ENCODE measurements around the gene SEMA5A.

Gene SEMA5A

DNA sequence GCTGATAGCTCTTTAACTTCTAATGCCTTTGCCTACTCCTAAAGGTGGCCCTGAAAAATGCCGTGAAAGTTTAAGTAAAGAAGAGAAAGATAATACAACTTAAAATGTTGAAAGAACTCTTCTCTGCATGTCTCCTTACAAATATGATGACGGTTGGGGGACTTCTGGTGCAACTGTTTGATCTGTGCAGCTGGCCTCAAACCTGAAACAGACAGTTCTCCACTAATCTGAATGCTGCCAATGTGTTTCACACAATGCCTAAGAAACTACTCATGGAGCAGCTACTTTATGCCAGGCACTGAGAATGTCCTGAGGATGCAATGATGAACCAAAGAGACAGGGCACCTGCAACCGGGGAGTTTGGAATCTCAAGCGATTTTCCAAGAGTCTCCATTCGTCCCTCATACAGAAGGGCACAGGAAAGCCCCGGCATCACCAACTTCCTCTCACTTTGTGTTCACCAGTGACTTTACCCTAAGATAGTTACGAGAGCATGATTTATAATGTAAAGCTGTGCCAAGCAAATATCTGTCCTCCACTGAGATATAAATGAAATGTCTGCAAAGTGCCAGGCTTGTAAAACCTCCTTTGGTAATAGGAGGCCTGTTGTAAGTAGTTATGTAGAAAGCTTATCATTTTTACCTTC, 455.4 kb downstream of the SEMA5A start:
- DNase-seq: no peak

DNA sequence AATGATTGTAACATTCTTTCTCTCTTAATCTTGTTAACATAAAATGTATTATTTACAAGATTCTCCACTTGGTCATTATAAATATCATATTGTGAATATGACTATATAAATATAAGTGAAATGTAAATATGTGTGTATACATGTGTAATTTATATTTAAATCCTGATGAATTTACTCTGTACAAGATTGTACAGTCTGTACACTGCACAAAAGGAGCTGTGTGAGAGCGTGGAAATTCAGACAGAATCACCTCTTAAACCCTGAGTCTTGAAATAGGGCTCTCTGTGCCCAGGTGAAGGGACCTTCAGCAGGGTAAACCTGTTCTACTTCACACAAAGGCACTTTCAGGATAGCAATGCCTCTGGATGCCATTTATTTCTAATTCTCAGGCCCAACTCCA, 456.0 kb downstream of the SEMA5A start:
- DNase-seq: no peak

DNA sequence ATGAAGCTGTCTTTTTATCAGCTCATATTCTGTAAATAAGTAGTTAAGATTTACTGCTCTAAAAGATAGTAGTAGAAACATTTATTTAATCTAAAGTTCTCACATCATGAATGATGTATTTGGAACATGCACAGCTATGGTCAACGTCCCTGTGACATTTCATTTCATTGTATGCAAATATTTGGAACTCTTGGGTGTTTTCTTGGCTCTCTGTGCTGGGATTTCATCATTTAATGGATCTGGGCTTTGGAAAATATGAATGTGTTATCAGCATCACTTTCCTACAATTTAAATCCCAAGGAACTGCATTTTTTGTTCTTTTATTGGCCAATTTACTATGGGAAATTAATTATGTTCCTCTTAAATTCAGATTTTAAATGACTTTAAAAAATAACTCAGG, 462.9 kb downstream of the SEMA5A start:
- no peak for DNase-seq

DNA sequence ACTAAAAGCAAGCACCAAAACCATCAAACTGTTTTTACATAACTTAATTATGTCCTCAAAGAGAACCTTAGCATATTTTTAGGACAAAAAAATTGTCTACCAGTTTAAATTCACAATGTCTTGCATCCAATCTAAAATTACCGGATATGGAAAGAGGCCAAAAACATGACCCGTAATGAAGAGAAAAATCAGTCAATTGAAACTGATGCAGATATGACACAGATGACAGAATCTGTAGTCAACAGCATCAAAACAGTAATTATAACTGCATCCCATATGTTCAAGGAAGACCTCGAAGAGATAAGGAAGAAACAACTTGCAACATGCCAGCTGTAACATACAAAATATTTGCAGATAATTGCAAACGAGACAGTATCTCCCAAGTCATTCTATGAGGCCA, 473.2 kb downstream of the SEMA5A start:
- DNase-seq: no peak

DNA sequence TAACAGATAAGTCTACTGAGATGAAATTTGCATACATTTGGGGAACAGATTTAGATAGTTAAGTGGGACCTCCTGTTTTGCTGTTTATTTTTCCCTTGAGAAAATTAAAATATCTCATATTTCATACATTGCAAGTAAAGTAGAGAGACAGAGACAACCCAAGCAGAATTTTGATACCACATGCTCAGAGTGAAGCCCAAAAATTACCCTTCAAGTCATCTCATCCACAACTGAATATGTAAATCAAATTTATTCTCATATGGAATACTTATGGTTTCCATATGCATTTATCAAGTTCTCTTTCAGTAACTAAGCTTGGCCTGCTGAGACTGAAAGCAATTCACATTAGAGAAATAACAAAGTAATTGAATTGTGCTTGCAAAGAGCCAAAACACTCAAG, 474.4 kb downstream of the SEMA5A start:
- no peak for DNase-seq

DNA sequence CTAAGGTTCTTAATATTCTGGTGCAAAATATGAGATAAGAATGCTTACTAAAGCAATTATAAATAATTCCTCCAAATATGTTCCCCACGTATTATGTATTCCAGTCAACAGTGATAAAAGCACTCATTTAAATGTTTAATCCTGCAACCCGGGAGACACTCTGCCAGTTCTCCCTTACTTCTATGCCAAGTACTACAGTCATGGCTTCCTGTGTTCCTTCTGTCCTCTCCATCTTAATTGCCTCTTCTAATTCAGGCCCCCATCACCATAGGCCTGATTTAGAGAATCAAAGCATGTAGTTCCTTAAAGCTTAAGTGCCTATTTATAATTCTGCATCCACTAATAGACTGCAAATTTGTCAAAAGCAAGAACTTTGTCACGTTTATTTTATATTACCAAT, 474.8 kb downstream of the SEMA5A start:
- DNase-seq: no peak

DNA sequence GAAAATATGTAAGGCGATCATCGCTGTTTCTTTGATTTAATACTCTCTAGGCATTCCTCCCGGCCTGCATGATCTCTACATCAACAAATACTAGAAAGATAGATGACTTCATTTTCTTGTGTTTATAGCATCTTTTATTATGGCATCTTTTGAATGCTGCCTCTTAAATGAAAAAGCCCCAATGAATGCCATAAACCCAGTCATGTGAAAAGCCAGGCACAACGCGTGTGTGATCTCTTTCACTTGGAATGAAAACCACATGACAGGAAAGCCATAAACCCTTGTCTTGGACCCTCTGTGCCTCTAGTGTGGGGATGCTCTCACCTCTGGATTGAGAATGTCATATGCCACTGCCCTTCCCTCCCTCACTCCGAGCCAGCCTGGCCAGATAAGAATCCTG, 476.2 kb downstream of the SEMA5A start:
- DNase-seq: no peak

DNA sequence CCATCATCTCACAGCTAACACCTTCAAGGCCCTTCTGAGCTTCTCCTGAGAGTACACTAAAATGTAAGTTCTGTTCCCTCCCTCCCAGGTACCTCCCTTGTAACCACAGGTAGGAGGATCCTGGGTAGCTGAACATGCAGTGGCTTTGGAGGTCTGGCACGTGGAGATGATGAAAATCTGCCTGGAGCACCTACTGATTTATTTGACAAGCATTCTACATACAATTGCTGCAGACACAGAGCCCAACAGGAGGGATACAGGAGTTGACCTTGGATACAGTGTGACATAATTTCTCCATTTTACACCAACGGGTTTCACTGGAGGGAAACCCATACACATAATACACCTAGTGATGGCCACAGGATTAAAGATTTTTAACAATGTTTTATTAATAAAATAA, 478.7 kb downstream of the SEMA5A start:
- DNase-seq: no peak

DNA sequence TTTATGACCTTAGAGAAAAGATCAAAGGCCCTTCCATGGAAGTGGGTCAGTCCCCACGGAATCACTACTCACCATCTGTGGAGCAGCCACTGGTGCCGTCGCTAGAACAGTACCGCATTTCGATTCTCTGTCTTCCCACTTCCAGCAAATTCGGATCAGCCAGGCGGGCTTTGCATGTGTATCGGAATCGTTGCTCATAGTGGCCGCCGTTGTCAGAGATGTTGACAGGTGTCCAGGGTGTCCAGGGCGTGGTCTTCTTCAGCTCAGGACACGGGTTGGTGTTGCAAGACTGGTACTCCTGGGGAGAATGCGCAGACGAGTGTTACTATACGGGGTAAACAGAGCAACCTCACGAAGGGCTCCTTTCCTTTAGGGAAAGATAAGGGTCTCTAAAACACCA, 479.5 kb downstream of the SEMA5A start:
- DNase-seq: no peak

DNA sequence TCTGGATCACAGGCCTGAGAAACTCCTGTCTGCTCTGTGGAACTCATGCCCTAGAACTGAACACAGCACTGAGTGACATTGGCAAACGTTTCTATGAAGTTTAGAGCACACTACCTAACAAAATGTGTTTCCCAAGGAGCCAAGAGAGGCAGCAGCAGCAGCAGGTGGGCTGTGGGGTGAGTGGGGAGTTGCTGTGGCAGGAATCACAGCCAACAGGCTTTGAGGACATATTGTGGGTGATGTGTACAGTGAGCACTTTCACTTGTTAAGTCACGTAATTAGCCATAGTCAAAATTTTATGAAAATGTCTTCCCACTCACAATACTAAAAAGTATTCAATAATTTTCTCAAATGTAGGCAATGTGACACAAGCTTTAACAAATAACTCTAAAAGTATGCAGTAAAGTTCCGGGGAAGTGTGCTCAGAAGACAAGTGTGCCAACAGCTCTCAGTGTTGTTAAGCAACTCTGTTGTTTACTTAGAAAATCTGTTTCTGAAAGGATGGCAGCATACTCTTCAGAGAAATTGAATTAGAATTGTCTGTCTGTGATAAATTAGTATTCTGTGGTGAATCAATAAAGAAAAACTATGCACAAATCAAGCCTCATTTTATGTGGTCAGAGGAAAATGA, 482.1 kb downstream of the SEMA5A start:
- no peak for DNase-seq

DNA sequence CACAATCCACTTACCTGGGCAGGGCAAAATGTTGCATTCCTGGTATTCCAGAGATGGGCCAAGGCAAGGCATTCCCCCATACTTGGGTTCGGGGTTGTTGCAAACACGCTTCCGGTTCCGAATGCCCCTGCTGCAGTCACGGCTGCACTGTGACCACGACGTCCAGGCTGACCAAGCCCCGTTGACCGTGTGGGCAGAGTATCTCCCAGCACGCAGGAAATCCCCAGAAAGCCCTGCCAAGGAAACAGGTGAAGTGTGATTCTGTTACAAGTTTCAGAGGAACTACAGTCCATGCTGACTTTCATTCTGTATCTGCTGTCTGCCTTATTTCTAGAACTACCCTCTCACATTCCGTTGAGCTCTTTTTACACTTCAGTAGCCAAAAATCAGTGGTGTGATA, 483.0 kb downstream of the SEMA5A start:
- DNase-seq: no peak

DNA sequence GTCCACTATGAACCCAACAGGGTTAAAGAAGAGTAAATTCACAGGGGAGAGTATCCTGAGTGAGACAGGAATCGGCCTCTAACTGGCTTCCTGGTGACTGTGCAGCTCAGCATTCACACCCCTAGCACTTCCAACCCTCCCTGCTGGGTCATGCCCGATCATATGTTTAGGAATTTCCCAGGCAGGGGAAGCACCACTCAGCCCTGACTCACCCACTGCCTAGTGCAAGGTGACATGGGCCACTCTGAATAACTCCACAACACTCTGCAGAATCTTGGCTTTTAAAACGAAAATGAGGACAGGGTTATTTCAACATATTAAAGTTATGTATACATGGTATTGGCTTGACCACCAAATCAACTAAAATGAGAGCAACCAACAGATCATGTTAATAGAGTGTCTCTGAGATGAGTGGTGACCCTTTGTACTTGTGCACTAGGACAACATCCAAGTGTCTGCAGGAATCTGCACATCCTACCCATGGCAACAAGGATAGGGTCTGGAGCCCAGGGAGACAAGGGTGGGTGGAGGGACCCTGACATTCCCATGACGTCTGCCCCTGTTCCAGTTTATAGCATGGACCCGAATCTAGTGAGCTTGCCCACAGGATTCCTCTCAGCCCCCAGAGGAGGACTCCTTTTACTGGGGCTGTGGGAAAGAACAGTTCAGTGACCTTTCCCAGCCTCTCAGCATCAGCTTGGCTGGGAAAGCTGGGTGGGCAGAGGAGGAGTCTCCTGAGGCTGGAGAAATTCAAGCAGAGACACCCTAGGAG, 485.8 kb downstream of the SEMA5A start:
- no peak for DNase-seq

DNA sequence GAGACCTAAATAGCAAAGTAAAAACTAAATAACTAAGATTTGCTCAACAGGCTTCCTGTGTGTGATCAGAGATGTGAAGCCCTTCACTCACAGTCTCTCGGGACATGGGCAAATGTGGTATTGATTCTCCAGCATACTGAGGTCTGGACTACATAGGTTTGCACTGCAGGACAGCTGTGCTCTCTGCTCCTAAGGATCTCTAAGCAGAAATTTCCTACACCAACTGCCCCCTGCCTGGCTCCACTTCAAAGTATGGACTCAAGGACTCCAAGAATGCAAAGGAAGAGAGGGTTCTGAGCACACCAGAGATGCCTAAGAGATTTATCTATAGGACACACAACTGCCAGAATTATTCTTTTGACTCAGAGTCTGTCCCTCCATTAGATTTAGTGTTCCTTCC, 487.2 kb downstream of the SEMA5A start:
- DNase-seq: no peak

DNA sequence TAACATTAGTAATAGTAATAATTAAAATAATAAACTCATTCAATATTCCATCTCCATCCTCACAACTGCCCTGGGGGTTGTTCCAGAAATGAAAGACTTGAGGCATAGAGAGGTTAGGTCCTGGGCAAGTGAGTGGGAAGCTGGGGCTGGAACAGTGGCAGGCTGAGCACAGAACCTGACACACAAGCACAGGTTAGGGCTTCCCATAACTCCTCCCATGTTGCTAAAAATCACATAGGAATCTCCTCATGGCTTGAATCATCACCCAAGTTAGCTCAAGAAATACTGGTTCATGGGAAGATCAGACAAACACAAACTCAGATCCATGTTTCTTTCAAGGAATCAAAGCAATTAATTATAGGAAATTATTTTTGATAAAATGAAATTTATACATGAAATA, 487.7 kb downstream of the SEMA5A start:
- DNase-seq: no peak

DNA sequence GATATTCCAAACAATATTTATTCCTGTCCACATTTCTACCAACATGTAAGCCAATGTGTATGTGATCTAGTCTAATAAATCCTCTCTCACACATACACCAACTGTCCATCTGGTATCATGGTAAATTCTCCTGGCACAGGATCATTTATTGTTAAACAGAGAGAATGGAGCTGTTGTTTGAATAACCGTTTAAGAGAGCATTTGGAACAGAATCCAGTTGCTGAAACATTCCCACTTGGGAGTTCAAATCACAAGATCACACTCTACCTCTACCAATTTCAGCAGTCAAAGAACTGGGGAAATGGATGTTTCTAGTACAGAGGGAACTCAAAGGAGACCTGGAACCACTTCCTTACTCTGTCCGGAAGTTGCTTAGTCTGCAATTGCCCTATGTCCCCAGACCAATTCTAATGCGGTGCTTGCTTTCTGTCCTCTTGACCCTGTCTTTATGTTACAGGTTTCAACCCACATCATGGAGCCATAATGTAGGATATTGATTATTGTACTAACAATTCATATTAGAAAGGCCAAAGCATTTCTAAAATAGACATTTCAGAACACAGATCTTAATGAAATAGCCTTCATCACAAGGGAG, 488.4 kb downstream of the SEMA5A start:
- no peak for DNase-seq

DNA sequence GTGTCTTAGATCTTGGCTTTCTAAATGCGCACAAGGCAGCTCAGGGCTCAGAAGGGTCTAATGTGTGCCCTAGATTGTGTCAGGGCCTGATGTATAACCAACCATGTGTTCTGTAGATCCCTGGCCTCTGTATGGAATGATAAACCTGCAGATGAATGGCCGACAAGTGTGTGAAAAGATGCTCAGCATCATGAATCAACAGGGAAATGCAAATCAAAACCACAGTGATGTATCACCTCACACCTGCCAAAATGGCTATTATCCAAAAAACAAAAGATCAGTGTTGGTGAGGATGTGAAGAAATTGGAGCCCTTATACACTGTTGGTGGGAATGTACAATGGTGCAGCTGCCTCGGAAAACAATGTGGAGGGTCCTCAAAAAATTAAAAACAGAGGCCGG, 489.8 kb downstream of the SEMA5A start:
- DNase-seq: no peak

DNA sequence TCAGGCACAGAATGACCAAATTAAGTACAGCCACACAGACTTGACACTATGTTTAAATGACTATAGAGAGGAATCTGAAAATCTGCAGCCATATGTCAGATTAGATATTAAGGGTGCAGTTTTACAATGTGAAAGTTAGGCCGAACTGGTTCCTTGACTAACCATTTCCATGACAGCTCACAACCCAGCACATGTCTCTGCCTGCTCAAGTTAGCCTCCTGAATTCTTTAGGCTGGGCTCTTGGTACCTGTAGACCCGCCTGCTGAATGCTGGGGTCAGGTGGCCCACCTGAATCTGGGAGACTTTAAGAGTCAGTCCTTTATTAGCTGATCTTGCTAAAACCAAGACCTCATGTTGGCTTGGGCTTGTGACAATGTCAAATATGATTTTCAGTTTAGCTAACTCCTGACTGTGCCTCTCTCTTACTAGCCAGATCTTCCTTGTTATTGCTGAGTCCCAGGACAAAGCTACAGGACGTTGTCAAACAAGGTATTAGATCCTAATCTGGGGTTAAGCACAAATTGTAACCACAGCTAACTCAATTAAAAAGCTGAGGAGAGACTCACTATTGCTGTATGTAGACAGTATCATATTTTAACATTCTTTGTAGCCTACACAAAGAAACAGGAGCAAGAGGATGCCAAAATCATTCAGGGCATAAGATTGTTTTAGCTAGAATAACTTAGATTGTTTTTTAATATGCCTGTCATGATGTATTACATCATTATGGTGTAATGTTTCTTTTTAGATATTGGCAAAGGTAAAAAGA, 490.9 kb downstream of the SEMA5A start:
- no peak for DNase-seq

DNA sequence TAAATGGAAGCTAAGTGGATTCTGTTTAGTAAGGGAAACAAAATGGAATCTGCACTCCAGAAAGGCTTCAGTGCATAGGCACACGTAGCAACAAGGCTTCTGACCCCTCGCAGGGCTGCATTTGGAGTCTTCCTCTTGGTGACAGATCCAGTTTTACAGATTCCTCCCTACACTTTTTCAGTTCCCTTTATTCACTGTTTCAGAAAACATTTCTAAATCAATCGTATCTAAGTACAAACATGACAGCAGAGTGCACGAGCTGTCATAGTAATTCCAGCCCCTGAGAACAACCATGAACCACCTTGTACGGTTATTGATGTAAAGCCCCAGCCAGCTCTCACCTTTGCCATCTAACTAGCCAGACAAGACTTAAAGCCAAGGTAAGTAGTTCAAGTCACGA, 491.6 kb downstream of the SEMA5A start:
- DNase-seq: no peak

DNA sequence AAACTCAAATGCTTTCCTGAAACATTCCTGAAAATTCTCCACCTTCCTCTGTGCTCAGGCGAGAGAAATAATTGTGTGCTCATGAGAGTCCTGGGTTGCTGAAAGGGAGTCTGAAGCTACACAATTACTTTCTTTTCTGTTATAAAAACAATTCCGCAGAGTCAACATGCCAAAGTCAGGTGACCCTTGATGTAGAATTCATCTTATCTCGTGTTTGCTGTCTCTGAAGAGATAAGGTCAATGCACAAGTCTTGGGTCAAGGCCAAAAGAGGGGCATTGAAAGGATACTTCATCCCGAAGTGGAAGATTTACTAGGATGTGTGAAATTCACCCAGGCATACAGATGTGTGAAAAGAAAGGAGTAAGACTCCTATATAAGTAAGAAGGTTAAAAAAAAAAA, 493.5 kb downstream of the SEMA5A start:
- no peak for DNase-seq

DNA sequence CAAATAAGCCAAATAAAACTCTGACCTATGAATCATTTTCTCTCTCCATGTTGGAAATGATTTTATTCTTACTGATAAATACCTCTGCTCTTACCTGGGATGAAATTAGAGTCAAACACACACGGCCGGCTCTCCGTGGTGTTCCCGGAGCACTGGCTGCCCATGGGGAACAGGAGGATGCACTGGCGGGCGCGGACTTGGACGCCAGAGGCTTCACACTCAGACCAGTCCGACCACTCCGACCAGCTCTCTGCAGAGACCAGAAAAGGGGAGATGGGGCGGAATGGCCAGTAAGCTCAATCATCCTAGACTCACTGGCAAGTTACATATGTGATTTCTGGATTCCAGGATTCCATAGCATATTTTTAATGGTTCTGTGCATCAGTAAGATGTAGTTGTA, 494.1 kb downstream of the SEMA5A start:
- no peak for DNase-seq

DNA sequence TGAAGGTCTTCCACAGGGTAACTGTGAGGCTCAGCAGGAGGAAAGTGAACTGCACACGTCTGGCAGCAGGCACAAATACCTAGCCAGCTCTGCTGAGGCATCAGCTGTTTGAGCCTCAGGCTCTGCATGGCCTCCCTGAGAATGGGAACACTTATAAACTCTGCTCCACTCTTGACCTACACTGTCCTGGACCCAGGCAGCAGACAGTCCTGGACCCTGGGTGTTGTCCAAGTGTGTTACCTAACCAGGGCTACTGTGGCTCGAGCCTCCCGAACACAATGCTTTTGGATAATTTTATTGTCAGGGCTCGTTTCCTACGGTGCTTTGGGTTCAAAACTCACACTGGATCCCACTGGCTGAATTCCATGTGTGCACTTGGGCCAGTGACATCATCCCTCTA, 497.9 kb downstream of the SEMA5A start:
- DNase-seq: no peak

DNA sequence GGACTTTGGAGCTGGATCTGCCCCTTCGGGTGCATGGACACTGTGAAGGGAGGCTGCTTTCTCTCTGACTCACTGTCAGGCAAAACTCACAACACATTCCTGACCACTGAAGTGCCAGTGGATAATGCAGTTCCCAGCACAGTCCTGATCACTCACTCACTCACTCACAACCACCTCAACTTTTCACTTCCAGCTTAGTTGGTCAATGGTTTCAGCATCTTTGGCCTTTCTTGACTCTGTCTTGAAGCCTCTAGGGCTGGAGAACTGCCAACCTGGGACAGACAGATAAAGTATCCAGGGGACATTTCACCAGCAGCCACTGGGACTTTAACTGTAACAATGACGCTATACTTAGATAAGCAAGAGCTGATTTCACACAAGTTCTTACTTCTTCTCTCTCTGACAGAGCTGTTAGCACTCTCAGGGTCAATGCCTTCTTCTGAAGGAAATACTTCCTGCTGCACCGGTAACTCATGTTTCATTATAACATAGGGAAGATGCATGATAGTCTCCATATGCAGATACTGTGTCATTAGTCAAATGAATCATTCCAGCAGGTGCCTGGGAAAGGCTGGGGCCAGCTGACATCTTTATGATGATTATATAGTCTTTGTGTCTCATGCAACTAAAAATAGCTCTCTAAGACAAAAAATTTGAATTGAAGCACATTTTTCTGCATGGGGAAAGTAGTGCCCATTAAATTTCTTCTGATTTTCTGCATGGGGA, 499.0 kb downstream of the SEMA5A start:
- DNase-seq: no peak

DNA sequence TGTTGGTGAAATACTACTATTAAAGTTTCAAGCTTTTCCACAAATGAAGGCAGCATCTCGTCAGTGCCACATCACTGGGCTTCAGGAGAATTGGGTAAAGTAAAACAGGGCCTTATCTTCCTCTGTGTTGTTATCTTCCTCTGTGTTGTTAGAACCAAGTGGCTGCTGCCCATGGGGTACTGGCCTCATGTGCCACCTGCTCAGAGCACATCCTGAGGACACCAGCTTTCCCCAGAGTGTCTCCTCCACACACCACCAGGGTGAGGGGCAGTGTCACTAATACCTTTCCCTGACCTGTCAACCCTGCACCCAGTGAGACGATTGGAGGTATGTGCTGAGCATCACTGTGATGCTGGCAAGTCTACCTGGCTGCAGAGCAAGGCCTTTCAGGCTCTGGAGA, 499.9 kb downstream of the SEMA5A start:
- no peak for DNase-seq
